ENCODE results near the gene HS6ST3.

- no peak for TF ChIP-seq CTCF (IDR thresholded peaks at IDR 0.05)
- TF ChIP-seq CREB1 (CRISPR knock-in tag; IDR thresholded peaks at IDR 0.05), result no peak
- no peak for TF ChIP-seq ETV6 (CRISPR knock-in tag; IDR thresholded peaks at IDR 0.05)
- TF ChIP-seq MAX (CRISPR knock-in tag; IDR thresholded peaks at IDR 0.05), result no peak
- TF ChIP-seq NR2C2 (CRISPR knock-in tag; IDR thresholded peaks at IDR 0.05), result no peak
- TF ChIP-seq ZNF232 (CRISPR knock-in tag; IDR thresholded peaks at IDR 0.05), result no peak
- TF ChIP-seq FOXK1 (CRISPR knock-in tag; IDR thresholded peaks at IDR 0.05), result no peak
- no peak for TF ChIP-seq ATF6 (CRISPR knock-in tag; IDR thresholded peaks at IDR 0.05)
- TF ChIP-seq ELF4 (CRISPR knock-in tag; IDR thresholded peaks at IDR 0.05; ENCODE audit: low read depth), result no peak
Observed at GRCh38 chr13:96575423-96576320, 485.8 kb downstream of the HS6ST3 start.

All from WTC11 (cell line).